Stimulated activated naive CD4-positive, alpha-beta T cell treated with Interleukin-2 at 50 U/mL for 16 hours (primary cell): Measurements from ENCODE around the gene WWP2.
"Not testable (repeated sequence)": the region's sequence is repeated elsewhere in the genome, so short reads cannot be mapped to it uniquely, and the experiment has no call there.

Experiments
- DNase-seq: peaks from one replicate; lab custom pipeline; 2025; lab: John Stamatoyannopoulos, UW

Gene WWP2

GRCh38 chr16:69761983-69762813, at the start of gene WWP2:
WWP2 (plus strand) TSS chr16:69762332; CDS start chr16:69787011, 24,679 bp downstream.
- peak; percentile 65 for DNase-seq

DNA sequence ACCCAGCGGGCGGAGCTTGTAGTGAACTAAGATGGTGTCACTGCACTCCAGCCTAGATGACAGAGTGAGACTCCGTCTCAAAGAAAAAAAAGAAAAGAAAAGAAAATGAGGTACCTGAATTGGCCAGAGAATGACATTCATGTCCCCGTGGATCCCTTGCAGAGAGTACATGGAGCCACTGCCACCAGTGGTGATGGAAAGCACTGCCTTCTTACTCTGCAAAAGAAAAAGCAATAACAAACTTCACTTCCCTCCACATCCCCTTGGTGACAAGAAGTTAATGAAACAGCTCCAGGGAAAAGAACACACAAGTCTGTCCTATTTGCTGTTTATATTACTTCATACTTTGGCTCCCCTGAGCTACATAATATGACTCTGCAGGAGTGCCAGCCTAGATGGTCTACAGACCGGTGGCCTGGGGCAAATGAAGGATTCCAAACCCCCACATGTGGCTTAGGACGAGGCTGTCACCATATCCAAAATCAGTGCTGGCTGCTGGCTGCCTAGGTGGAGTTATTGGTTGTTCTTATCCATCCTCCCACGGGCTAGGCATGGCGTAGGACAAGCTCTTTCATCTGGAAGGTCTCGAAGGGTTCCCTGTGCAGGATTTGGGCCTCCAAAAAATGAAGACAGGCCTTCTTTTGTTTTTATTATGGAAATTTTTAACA, 49.1 kb upstream of the WWP2 start:
- DNase-seq, result no peak

DNA sequence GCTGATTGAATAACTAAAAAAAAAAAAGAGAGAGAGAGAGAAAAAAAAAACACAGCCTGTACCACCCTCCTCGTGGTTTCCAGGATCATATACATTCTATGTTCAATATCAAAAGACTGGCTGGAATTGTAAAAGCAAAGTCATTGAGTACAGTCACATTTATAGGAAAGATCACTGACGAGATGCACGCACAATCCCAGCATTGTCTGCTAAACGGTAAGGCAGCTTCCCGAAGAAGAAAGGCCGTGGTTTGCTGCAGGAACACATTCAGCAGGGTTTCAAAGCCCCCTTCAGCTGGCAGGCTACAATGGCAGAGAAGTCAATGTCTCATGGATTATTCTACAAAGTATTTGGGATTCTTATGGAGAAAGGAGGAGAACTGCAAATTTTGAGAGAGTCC, 45.1 kb upstream of the WWP2 start:
- no peak for DNase-seq

- DNase-seq, result no peak
Observed at GRCh38 chr16:69718111-69718764, 43.9 kb upstream of the WWP2 start.

GRCh38 chr16:69720822-69721430, 41.2 kb upstream of the WWP2 start:
- no peak for DNase-seq

DNA sequence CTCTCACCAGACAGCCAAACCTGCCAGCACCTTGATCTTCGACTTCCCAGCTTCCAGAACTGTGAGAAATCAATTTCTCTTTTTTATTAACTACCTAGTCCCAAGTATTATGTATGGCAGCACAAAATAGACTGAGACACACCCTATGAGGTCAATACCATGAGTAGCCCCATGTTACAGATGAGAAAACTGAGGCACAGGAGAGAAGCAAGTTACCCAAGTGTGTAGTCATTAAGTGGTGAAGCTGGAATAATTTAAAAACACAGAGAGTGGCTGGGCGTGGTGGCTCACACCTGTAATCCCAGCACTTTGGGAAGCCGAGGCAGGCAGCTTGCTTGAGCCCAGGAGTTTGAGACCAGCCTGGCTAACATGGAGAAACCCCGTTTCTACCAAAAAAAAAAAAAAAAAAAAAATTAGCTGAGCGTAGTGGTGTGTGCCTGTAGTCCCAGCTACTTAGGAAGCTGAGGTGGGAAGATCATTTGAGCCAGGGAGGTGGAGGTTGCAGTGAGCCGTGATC, 40.6 kb upstream of the WWP2 start:
- DNase-seq, result no peak

- DNase-seq, result no peak
Observed at GRCh38 chr16:69724414-69724873, 37.7 kb upstream of the WWP2 start.

GRCh38 chr16:69724981-69725479, 37.1 kb upstream of the WWP2 start:
- no peak for DNase-seq

DNA sequence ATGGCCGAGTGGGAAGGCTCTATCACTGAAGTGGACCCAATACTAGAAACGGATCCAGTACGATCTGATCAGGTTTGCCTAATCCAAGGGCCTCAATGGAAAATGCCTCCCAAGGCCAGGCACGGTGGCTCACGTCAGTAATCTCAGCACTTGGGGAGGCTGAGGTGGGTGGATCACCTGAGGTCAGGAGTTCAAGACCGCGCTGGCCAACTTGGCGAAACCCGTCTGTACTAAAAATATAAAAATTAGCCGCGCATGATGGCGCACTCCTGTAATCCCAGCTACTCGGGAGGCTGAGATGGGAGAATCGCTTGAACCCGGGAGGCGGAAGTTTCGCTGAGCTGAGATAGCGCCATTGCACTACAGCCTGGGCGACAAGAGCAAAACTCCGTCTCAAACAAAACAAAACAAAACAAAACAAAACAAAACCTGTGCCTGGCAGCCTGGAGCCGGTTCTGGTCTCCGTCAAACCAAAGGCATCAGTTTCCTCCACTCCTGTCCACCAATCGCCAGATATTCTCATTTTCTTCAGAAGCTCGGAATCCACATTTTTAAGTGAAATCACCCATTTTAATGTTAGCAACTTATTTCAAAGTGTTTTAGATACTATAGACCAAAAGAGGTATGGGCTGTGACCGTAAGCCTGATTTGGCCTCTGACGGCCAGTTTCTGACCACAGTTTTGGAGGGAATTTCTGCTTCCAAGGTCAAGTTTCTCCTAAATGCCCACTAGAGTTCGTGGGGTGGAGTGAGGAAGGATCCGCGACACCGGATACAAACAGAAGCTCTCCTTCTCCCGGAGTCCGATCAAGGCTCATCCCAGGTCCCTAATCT, 36.4 kb upstream of the WWP2 start:
- DNase-seq, result no peak

GRCh38 chr16:69726313-69727060, 35.6 kb upstream of the WWP2 start, which contains the start of gene NQO1:
NQO1 (minus strand) TSS chr16:69726560; CDS start chr16:69726439, 121 bp downstream.
- DNase-seq, result peak; percentile 84

GRCh38 chr16:69727916-69728270, 34.2 kb upstream of the WWP2 start:
- no peak for DNase-seq

- not testable (repeated sequence) for DNase-seq
Observed at GRCh38 chr16:69729030-69729429, 33.1 kb upstream of the WWP2 start.

- DNase-seq, result not testable (repeated sequence)
Observed at GRCh38 chr16:69731280-69731679, 30.9 kb upstream of the WWP2 start.

DNA sequence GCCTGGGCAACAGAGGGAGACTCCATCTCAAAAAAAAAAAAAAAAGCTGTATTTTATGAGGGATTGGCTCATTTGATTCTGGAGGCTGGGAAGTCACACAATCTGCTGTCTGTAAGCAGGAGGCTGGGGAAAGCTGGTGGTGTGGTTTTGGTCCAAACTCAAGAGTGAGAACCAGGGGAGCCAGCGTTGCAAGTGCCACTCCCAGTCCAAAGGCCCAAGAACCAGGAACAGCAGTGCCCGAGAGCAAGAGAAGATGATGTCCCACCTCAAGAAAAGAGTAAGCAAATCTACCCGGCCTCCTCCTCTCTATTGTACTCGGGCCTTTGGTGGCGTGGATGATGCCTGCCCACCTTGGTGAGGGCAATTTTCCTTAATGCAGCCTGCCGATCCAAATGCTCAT, 30.0 kb upstream of the WWP2 start:
- DNase-seq, result no peak

- DNase-seq, result no peak
Observed at GRCh38 chr16:69741519-69741918, 20.6 kb upstream of the WWP2 start.

GRCh38 chr16:69741951-69742904, 19.9 kb upstream of the WWP2 start:
- no peak for DNase-seq

DNA sequence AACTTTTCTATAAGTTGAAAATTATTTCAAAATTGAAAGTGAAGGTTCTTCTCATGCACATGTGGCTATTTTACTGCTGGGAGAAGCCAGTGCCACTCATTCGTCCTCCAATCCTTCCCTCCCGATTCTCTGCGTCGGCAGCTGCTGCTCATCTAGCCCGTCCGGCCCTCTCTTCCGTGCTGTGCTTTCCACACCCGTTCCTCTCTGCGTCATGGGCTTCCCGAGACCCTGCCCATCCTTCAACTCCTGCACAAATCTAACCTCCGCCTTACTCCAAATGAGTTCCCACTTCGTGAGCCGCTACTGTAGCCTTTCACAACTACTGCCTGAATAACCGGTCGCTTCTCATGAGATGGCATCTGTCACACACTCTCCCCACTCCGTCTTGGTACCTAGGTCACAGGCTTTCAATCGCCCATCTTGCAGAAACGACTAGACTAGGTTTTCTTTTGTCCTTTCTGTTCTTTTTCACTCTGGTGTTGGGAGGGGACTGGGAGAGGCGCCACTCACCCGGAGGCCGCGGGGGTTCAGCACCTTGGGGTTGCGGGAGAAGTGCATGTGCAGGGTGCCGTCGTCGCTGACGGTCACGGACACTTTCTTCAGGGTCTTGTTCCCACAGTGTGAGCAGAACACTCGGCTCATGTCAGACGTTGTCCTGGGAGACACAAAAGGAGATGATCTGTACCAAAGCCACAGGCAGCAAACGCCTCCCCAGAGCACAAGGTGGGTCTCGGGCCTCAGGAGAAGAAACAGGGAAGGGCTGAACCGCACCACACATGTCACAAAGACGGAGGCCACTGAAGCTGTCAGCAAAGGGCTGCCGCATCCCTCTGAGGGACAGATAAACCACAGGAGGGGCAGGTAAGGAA, 17.5 kb upstream of the WWP2 start:
- no peak for DNase-seq

DNA sequence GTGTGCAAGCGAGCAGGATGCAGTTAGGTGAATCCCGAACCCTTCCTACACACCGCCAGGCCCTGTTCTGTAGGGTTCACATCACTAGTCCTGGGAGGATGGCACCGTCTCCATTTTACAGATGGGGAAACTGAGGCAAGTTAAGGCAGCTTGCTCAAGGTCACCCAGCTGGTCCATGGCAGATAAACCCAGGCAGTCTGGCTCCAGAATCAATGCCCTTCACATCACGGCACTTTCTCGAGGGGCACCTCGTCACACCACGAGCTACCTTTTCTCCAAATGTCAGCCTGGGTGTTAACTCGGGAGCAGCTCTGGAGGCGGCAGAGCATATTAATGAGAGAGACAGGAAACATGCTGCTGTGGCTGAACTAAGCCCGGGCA, 16.9 kb upstream of the WWP2 start:
- no peak for DNase-seq
